Measurements from ENCODE around the gene MIPEP.
"Not testable (repeated sequence)": the region's sequence is repeated elsewhere in the genome, so short reads cannot be mapped to it uniquely, and the experiment has no call there.

MIPEP gene

GRCh38 chr13:23888658-23889614, at the start of gene MIPEP:
Gene MIPEP, minus strand, starts transcription at chr13:23889400. Its CDS starts 80 bp downstream, at chr13:23889320.
- peak; percentile 85 to 92 (median 88) for DNase-seq (ENCODE audit: low read depth in 3 of 3)

GRCh38 chr13:23934520-23934919, 45.3 kb upstream of the MIPEP start:
- DNase-seq (ENCODE audit: low read depth in 3 of 3) = no peak

GRCh38 chr13:23928985-23929384, 39.8 kb upstream of the MIPEP start:
- DNase-seq (ENCODE audit: low read depth in 3 of 3) = no peak

GRCh38 chr13:23923031-23923430, 33.8 kb upstream of the MIPEP start:
- DNase-seq (ENCODE audit: low read depth in 3 of 3) = no peak

GRCh38 chr13:23922005-23922932, 33.1 kb upstream of the MIPEP start:
- DNase-seq (ENCODE audit: low read depth in 3 of 3) = no peak

GRCh38 chr13:23921451-23921888, 32.3 kb upstream of the MIPEP start:
- DNase-seq (ENCODE audit: low read depth in 3 of 3) = no peak

GRCh38 chr13:23919006-23919405, 29.8 kb upstream of the MIPEP start:
- no peak for DNase-seq (ENCODE audit: low read depth in 3 of 3)

- DNase-seq (ENCODE audit: low read depth in 3 of 3) = no peak
These were observed 29.0 kb upstream of the MIPEP start for GRCh38 chr13:23918208-23918607.

GRCh38 chr13:23915308-23915707, 26.1 kb upstream of the MIPEP start:
- DNase-seq (ENCODE audit: low read depth in 3 of 3) = no peak

- DNase-seq (ENCODE audit: low read depth in 3 of 3) = no peak
These were observed 23.3 kb upstream of the MIPEP start for GRCh38 chr13:23912469-23912868.

GRCh38 chr13:23909606-23910005, 20.4 kb upstream of the MIPEP start:
- DNase-seq (ENCODE audit: low read depth in 3 of 3) = no peak

GRCh38 chr13:23905766-23906165, 16.6 kb upstream of the MIPEP start:
- DNase-seq (ENCODE audit: low read depth in 3 of 3) = no peak

GRCh38 chr13:23903906-23904280, 14.7 kb upstream of the MIPEP start:
- DNase-seq (ENCODE audit: low read depth in 3 of 3) = no peak

- no peak for DNase-seq (ENCODE audit: low read depth in 3 of 3)
These were observed 14.0 kb upstream of the MIPEP start for GRCh38 chr13:23902975-23903905.

GRCh38 chr13:23901365-23901764, 12.2 kb upstream of the MIPEP start:
- no peak for DNase-seq (ENCODE audit: low read depth in 3 of 3)

GRCh38 chr13:23899555-23899954, 10.4 kb upstream of the MIPEP start:
- peak in 1 of 3 experiments; percentile 34 for DNase-seq (ENCODE audit: low read depth in 3 of 3)

- no peak for DNase-seq (ENCODE audit: low read depth in 3 of 3)
These were observed 8.9 kb upstream of the MIPEP start for GRCh38 chr13:23898101-23898500.

GRCh38 chr13:23897452-23897919, 8.3 kb upstream of the MIPEP start, which contains the start of gene C1QTNF9B:
Gene C1QTNF9B, minus strand, starts transcription at chr13:23897502.
- DNase-seq (ENCODE audit: low read depth in 3 of 3) = not testable (repeated sequence)

GRCh38 chr13:23894746-23895145, 5.5 kb upstream of the MIPEP start:
- DNase-seq (ENCODE audit: low read depth in 3 of 3) = not testable (repeated sequence)

- DNase-seq (ENCODE audit: low read depth in 3 of 3) = not testable (repeated sequence)
These were observed 4.6 kb upstream of the MIPEP start for GRCh38 chr13:23893791-23894190.
